Uterus (tissue), 2 donors: ENCODE data around the gene RSPO4.

ENCODE experiments used
- POLR2A ChIP-seq, 2 donors: fragments of 450-650 bp; IDR thresholded peaks; one replicate each; pipeline ENCODE4 v1.6.1; 2016; ENCODE audit warnings: antibody characterized with exemption in 2 of 2, mild to moderate bottlenecking in 1 of 2, moderate library complexity in 1 of 2
- TF ChIP-seq, protein P1 (sequence below), 4 experiments: fragments of 200-600 bp in 2 of 4; fragments of 450-650 bp in 2 of 4; sonication (generic) in 2 of 4; IDR thresholded peaks; one replicate each; pipeline ENCODE4 v1.5.1; 2016 to 2019; ENCODE audit warnings: antibody characterized with exemption in 4 of 4, mild to moderate bottlenecking in 2 of 4, moderate library complexity in 1 of 4

DNA sequence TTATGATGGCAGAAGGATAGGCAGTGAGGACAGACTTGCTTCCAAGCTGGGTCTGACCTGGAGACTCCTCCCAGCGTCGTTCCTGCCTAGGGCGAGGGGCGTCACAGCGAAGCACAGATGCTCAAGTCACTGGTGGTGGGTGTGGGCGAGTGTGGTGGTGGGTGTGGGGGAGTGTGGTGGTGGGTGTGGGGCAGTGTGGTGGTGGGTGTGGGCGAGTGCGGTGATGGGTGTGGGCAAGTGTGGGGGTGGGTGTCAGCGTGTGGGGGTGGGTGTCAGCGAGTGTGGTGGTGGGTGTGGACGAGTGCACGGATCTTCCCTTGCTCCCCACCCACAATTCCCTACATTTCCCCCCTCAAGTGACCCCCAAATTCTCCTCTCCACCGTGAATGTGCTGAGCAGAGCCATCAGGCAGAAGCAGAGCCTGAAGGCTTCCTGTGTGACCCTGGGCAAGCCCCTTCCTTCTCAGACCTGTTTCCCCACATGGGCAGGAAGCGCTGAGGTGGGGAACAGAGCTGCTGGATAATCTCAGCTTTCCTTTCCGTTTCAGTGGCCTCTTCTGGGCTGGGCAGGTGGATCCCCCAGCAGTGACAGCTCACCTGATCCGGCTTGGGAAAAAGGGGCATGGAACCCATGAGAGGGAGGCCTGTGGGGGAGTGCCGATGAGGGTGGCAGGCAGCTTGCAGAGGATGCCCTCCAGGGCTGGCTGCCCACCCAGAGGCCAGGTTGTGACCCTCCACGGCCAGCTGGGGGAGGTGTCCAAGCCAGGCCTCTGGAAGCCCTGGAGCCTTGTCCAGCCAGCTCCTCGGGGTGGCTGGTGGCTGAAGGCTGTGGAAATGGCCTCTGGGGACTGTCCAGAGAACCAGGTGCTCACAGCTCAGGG lies 42.9 kb downstream of the RSPO4 start:
- TF ChIP-seq, protein P1, sequence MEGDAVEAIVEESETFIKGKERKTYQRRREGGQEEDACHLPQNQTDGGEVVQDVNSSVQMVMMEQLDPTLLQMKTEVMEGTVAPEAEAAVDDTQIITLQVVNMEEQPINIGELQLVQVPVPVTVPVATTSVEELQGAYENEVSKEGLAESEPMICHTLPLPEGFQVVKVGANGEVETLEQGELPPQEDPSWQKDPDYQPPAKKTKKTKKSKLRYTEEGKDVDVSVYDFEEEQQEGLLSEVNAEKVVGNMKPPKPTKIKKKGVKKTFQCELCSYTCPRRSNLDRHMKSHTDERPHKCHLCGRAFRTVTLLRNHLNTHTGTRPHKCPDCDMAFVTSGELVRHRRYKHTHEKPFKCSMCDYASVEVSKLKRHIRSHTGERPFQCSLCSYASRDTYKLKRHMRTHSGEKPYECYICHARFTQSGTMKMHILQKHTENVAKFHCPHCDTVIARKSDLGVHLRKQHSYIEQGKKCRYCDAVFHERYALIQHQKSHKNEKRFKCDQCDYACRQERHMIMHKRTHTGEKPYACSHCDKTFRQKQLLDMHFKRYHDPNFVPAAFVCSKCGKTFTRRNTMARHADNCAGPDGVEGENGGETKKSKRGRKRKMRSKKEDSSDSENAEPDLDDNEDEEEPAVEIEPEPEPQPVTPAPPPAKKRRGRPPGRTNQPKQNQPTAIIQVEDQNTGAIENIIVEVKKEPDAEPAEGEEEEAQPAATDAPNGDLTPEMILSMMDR (IDR thresholded peaks at IDR 0.05), result no peak
- no peak for TF ChIP-seq POLR2A (IDR thresholded peaks at IDR 0.05)
